ENCODE measurements around the gene GRIN2A.

DNA sequence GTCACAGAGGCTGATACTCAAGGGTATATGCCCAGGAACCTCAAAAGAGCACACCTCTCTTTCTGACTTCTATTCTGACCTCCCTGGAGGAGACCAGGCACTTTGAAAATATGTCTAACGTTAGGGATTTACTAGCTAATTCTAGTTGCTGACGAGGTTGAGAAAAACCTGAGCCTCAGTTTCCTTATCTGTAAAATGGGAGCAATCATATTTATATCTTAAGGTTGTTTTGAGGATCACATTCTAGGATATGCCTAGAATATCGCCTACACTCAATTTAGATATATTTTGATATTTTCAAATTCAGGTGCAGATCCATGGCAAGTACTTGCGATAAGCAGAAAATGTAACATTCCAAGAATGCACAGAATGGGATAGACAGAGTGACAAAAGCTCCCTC lies 425.8 kb downstream of the GRIN2A start:
- TF ChIP-seq, protein P1, sequence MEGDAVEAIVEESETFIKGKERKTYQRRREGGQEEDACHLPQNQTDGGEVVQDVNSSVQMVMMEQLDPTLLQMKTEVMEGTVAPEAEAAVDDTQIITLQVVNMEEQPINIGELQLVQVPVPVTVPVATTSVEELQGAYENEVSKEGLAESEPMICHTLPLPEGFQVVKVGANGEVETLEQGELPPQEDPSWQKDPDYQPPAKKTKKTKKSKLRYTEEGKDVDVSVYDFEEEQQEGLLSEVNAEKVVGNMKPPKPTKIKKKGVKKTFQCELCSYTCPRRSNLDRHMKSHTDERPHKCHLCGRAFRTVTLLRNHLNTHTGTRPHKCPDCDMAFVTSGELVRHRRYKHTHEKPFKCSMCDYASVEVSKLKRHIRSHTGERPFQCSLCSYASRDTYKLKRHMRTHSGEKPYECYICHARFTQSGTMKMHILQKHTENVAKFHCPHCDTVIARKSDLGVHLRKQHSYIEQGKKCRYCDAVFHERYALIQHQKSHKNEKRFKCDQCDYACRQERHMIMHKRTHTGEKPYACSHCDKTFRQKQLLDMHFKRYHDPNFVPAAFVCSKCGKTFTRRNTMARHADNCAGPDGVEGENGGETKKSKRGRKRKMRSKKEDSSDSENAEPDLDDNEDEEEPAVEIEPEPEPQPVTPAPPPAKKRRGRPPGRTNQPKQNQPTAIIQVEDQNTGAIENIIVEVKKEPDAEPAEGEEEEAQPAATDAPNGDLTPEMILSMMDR (IDR thresholded peaks at IDR 0.05) = no peak
- no peak for TF ChIP-seq POLR2A (IDR thresholded peaks at IDR 0.05)

Data from adrenal gland (tissue), 5 donors.